Mammary epithelial cell (primary cell): ENCODE data around the gene ADGRD2.

Source experiments
- EZH2 ChIP-seq: IDR thresholded peaks from 2 replicates; pipeline ENCODE4 v1.6.1; 2012; ENCODE audit warnings: low read length, inconsistent platforms, borderline replicate concordance
- TF ChIP-seq, protein P1 (sequence below), 2 donors: IDR thresholded peaks in 1 of 2; conservative IDR thresholded peaks in 1 of 2; 2 replicates each; pipeline ENCODE4 v1.5.1; 2011 to 2012; ENCODE audit warnings: inconsistent platforms in 2 of 2, low read length in 2 of 2, mild to moderate bottlenecking in 2 of 2, control low read depth in 1 of 2, low read depth in 1 of 2; ENCODE audit not compliant: insufficient read depth in 1 of 2; ENCODE audit errors: extremely low read depth in 1 of 2

DNA sequence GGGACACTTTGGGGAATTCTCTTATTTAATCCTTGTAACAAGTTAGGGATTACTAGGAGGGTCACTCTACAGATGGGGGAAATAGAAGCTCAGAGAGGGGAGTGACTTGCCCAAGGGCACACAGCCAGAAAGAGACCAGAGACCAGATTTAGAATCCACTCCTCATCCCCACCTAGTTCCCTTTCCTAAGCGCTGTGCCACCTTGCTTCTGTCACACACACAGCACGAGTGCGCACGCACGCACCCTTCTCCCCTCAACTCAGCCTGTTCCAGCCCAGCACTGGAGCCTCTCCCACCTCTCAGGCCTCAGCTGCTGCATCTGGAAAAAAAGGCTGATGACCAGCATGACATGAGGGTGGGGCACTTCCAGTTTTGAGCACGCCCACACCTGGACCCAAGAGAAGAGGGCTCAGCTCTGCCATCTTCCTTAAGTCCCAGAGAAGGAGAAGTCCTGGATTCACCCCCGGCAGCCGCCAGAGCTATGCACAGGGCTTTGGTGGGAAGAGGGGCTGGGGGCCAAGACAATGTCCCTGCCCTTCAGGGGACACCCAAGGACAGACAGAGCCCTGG is 38.5 kb downstream of the ADGRD2 start:
- TF ChIP-seq, protein P1, sequence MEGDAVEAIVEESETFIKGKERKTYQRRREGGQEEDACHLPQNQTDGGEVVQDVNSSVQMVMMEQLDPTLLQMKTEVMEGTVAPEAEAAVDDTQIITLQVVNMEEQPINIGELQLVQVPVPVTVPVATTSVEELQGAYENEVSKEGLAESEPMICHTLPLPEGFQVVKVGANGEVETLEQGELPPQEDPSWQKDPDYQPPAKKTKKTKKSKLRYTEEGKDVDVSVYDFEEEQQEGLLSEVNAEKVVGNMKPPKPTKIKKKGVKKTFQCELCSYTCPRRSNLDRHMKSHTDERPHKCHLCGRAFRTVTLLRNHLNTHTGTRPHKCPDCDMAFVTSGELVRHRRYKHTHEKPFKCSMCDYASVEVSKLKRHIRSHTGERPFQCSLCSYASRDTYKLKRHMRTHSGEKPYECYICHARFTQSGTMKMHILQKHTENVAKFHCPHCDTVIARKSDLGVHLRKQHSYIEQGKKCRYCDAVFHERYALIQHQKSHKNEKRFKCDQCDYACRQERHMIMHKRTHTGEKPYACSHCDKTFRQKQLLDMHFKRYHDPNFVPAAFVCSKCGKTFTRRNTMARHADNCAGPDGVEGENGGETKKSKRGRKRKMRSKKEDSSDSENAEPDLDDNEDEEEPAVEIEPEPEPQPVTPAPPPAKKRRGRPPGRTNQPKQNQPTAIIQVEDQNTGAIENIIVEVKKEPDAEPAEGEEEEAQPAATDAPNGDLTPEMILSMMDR (conservative IDR thresholded peaks at IDR 0.05 in 1 of 2, IDR thresholded peaks at IDR 0.05 in 1 of 2; ENCODE audit: extremely low read depth in 1 of 2, insufficient read depth in 1 of 2, low read depth in 1 of 2, low read length in 2 of 2) = no peak
- no peak for TF ChIP-seq EZH2
